ENCODE data around the gene ACACB.

GRCh38 chr12:109178532-109178931, 62.1 kb downstream of the ACACB start:
- TF ChIP-seq, protein P1, sequence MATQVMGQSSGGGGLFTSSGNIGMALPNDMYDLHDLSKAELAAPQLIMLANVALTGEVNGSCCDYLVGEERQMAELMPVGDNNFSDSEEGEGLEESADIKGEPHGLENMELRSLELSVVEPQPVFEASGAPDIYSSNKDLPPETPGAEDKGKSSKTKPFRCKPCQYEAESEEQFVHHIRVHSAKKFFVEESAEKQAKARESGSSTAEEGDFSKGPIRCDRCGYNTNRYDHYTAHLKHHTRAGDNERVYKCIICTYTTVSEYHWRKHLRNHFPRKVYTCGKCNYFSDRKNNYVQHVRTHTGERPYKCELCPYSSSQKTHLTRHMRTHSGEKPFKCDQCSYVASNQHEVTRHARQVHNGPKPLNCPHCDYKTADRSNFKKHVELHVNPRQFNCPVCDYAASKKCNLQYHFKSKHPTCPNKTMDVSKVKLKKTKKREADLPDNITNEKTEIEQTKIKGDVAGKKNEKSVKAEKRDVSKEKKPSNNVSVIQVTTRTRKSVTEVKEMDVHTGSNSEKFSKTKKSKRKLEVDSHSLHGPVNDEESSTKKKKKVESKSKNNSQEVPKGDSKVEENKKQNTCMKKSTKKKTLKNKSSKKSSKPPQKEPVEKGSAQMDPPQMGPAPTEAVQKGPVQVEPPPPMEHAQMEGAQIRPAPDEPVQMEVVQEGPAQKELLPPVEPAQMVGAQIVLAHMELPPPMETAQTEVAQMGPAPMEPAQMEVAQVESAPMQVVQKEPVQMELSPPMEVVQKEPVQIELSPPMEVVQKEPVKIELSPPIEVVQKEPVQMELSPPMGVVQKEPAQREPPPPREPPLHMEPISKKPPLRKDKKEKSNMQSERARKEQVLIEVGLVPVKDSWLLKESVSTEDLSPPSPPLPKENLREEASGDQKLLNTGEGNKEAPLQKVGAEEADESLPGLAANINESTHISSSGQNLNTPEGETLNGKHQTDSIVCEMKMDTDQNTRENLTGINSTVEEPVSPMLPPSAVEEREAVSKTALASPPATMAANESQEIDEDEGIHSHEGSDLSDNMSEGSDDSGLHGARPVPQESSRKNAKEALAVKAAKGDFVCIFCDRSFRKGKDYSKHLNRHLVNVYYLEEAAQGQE (IDR thresholded peaks at IDR 0.05) = no peak
- TF ChIP-seq, protein P2, sequence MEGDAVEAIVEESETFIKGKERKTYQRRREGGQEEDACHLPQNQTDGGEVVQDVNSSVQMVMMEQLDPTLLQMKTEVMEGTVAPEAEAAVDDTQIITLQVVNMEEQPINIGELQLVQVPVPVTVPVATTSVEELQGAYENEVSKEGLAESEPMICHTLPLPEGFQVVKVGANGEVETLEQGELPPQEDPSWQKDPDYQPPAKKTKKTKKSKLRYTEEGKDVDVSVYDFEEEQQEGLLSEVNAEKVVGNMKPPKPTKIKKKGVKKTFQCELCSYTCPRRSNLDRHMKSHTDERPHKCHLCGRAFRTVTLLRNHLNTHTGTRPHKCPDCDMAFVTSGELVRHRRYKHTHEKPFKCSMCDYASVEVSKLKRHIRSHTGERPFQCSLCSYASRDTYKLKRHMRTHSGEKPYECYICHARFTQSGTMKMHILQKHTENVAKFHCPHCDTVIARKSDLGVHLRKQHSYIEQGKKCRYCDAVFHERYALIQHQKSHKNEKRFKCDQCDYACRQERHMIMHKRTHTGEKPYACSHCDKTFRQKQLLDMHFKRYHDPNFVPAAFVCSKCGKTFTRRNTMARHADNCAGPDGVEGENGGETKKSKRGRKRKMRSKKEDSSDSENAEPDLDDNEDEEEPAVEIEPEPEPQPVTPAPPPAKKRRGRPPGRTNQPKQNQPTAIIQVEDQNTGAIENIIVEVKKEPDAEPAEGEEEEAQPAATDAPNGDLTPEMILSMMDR (IDR thresholded peaks at IDR 0.05) = no peak
- TF ChIP-seq CBX2 (IDR thresholded peaks at IDR 0.05; ENCODE audit: borderline replicate concordance, low read depth) (no peak), NR3C1 (IDR thresholded peaks at IDR 0.05) (no peak), POLR2A (IDR thresholded peaks at IDR 0.05; ENCODE audit: low read length) (no peak), EP300 (IDR thresholded peaks at IDR 0.05) (no peak), ZFP36 (IDR thresholded peaks at IDR 0.05; ENCODE audit: borderline replicate concordance, partially characterized antibody) (no peak), BHLHE40 (IDR thresholded peaks at IDR 0.05; ENCODE audit: low read depth, low read length) (no peak)
- TF ChIP-seq, protein P3, sequence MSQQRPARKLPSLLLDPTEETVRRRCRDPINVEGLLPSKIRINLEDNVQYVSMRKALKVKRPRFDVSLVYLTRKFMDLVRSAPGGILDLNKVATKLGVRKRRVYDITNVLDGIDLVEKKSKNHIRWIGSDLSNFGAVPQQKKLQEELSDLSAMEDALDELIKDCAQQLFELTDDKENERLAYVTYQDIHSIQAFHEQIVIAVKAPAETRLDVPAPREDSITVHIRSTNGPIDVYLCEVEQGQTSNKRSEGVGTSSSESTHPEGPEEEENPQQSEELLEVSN (IDR thresholded peaks at IDR 0.05; ENCODE audit: borderline replicate concordance, low read depth) = no peak
